ENCODE data around the gene VTCN1.
"Not testable (repeated sequence)": the region's sequence is repeated elsewhere in the genome, so short reads cannot be mapped to it uniquely, and the experiment has no call there.

Gene VTCN1

DNA sequence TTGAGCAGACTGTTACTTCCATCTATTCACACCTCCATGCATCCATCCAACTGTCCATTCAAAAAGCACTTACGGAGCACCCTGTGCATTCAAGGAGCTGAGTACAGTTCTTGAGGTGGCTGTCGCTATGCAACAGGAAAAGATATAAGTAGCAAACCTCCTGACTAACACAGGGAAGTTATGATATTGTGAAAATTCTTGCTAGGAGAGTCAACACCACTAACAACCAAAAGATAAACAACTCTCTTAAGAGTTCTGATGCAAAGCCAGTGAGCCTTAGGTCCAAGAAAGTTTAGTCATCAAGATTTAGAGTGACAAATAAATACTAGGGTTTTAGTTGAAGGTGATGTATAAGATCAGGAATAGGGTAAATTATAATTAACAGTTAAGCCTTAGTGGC is 44.7 kb downstream of the VTCN1 start:
- POLR2A ChIA-PET = no interaction called here
- TF ChIP-seq, protein P1, sequence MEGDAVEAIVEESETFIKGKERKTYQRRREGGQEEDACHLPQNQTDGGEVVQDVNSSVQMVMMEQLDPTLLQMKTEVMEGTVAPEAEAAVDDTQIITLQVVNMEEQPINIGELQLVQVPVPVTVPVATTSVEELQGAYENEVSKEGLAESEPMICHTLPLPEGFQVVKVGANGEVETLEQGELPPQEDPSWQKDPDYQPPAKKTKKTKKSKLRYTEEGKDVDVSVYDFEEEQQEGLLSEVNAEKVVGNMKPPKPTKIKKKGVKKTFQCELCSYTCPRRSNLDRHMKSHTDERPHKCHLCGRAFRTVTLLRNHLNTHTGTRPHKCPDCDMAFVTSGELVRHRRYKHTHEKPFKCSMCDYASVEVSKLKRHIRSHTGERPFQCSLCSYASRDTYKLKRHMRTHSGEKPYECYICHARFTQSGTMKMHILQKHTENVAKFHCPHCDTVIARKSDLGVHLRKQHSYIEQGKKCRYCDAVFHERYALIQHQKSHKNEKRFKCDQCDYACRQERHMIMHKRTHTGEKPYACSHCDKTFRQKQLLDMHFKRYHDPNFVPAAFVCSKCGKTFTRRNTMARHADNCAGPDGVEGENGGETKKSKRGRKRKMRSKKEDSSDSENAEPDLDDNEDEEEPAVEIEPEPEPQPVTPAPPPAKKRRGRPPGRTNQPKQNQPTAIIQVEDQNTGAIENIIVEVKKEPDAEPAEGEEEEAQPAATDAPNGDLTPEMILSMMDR (IDR thresholded peaks at IDR 0.05; ENCODE audit: control extremely low read depth, extremely low read depth, low read depth, missing control alignments) = no peak
- CTCF ChIA-PET = no interaction called here
- DNase-seq (ENCODE audit: extremely low spot score) = no peak

DNA sequence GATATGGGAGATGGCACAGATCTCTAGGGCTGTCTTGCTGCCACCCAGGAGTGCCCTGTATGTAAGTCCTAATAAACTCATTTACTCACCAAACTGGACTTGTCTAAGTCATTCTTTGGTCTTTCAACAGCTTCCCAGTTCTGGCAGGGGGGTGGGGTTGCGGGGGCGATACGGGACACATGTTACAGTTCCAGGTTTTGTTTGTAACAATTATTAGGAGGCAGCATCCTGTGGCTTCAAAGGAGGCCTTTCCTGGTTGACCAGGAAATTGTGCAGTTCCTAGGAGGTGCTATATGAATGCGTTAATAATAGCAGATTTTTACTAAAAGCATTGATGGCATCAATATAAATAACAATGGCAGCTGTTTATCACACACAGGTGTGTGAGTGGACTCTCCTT is 46.5 kb downstream of the VTCN1 start:
- CTCF ChIA-PET = interaction anchor here (2.0 kb wide), 1 partner anchor 16 kb away, joined by 5 read pairs; no protein-coding TSS in a partner anchor
- TF ChIP-seq, protein P1 (IDR thresholded peaks at IDR 0.05; ENCODE audit: control extremely low read depth, extremely low read depth, low read depth, missing control alignments) = no peak
- POLR2A ChIA-PET = no interaction called here
- no peak for DNase-seq (ENCODE audit: extremely low spot score)

DNA sequence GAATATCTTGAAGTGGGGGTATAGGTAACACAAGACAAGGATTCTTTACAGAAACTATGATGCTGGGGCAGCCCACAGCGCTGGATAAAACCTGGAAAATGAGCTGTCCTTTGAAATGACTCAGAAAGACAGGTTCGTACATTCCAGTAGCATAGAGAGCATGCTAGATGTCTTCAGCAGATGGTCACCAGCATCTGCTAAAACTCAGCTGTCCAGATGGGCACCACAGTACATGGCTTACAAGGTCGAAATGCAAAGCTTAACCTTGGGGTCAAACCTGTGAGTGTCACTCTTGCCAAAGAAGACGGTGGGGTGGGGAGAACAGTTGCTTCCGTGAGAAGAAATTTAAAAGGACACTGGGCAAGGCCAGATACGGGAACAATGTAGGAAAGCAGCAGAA is 47.9 kb downstream of the VTCN1 start:
- POLR2A ChIA-PET = no interaction called here
- CTCF ChIA-PET = interaction anchor here (1.0 to 2.0 kb wide), 2 partner anchors 17 to 372 kb away, joined by 3 to 5 read pairs; no protein-coding TSS in a partner anchor
- no peak for DNase-seq (ENCODE audit: extremely low spot score)
- TF ChIP-seq, protein P1 (IDR thresholded peaks at IDR 0.05; ENCODE audit: control extremely low read depth, extremely low read depth, low read depth, missing control alignments) = no peak

DNA sequence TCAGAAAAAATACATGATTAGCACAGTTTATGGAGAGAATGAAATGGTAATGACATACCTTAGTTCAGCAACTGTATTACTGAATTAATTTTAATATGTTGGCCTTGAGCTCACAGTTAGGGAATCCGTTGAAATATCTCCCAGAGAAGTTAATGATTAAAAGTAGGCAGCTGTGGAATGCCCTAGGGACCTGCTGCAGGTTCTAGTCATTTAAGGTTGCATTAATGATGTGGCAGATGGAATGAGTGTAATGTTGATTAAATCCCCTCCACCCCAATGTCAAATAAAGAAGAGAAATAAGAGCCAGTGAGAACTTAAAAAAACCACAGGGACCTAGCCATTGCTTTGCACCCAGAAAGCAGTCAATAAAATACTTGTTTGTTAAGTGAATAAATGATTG is 48.8 kb downstream of the VTCN1 start:
- DNase-seq (ENCODE audit: extremely low spot score) = no peak
- POLR2A ChIA-PET = no interaction called here
- TF ChIP-seq, protein P1 (IDR thresholded peaks at IDR 0.05; ENCODE audit: control extremely low read depth, extremely low read depth, low read depth, missing control alignments) = no peak
- CTCF ChIA-PET = interaction anchor here (1.0 to 2.0 kb wide), 3 partner anchors 12 to 373 kb away, joined by 3 to 5 read pairs (median 5); no protein-coding TSS in a partner anchor

DNA sequence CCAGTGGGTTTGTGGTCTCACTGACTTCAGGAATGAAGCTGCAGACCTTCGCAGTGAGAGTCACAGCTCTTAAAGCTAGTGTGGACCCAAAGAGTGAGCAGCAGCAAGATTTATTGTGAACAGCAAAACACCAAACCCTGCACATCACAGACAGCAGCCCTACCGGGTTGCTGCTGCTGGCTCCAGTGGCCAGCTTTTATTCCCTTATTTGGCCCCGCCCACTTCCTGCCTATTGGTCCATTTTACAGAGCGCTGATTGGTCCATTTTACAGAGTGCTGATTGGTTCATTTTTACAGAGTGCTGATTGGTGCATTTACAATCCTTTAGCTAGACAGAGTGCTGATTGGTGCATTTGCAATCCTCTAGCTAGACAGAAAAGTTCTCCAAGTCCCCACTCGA is 59.4 kb downstream of the VTCN1 start:
- CTCF ChIA-PET = interaction anchor here (1.0 kb wide), 1 partner anchor 15 kb away, joined by 3 read pairs; no protein-coding TSS in a partner anchor
- DNase-seq (ENCODE audit: extremely low spot score); POLR2A ChIA-PET: not testable (repeated sequence)

DNA sequence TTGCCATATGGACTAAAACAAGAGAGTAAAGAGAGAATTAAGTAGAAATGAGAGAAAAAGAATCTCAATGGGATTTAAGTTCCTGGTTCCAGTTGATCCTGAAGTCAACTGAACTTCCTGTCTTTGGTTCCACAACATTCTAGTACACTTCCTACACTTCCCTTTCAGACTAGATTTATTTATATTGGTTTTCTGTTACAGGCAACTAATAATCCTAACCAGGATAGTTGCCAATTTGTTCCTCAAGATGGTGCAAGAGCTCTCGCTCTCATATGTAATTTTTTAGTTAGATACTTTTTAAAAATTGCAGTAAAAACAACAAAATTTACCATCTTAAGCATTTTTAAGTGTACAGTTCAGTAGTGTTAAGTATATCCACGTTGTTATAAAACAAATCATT is 60.4 kb downstream of the VTCN1 start:
- ChIA-PET POLR2A (no interaction called here), CTCF (interaction anchor here (1.0 to 1.5 kb wide), 2 partner anchors 11 to 21 kb away, joined by 3 to 5 read pairs; no protein-coding TSS in a partner anchor)
- TF ChIP-seq, protein P1 (IDR thresholded peaks at IDR 0.05; ENCODE audit: control extremely low read depth, extremely low read depth, low read depth, missing control alignments) = no peak
- no peak for DNase-seq (ENCODE audit: extremely low spot score)

DNA sequence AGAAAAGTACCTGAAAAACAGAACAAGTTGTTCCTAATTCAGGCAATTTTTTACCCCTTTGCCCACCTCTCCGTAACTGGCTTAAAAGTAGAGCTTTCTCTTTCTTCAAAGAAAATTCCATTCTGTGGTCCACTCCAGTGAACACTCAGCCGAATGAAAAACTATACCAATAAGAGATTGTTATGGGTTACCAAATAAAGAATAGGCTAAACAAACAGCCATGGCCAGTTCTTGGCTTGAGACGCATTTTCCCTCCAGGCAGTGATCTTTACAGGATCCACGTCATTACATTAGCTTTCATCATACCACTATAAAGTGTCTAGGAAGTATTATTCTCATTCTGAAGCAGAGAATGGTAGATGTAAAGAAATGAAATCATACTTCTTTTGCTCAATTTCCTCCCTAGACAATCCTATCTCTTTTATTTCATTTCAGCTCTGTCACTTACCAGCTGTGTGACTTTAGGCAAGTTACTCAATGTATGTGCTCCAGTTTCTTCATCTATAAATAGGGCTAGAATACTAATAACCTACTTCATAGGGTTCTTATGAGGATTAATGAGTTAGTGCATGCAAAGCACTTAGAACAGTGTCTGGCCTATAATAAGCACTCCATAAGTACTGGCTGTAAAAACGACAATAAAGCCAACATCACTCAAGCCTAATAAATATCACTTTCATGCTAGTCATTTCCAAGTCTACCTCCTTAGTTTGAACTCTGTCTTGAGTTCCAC is 62.7 kb downstream of the VTCN1 start:
- POLR2A ChIA-PET = no interaction called here
- no peak for DNase-seq (ENCODE audit: extremely low spot score)
- TF ChIP-seq, protein P1 (IDR thresholded peaks at IDR 0.05; ENCODE audit: control extremely low read depth, extremely low read depth, low read depth, missing control alignments) = no peak
- CTCF ChIA-PET = no interaction called here
